ENCODE results near the gene BRIX1.

BRIX1 gene, protein sequence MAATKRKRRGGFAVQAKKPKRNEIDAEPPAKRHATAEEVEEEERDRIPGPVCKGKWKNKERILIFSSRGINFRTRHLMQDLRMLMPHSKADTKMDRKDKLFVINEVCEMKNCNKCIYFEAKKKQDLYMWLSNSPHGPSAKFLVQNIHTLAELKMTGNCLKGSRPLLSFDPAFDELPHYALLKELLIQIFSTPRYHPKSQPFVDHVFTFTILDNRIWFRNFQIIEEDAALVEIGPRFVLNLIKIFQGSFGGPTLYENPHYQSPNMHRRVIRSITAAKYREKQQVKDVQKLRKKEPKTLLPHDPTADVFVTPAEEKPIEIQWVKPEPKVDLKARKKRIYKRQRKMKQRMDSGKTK

DNA sequence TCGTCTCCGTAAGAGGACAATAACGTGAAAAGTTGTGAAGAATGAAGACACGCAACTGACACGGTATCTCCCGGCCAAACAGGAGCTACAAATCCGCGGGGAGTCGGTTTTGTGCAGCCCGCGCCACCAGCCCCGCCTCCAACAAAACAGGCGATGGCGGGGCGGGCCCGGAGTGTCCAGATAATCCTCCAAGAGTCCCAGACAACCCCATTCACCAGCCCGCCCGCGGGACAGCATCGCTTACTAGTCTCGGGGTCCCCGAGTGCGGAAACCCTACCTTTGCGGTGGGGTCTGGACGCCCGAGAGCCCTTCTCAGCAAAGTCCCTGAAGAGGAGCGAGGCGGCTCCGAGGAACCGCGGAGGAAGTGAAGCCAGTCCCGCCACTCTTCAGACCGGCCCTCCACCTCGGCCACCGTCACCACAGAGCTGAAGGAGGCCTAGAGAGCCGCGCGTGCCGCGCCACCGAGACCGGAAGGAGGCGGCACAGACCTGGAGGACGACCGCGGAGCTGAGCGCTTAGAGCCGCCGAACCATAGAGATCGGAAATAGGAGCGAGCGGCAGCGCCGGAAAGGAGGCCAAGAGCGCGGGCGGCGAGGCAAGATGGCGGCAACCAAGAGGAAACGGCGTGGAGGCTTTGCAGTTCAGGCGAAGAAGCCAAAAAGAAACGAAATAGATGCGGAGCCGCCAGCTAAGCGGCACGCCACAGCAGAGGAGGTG, at the start of gene BRIX1, which contains the start of gene RAD1:
Gene BRIX1, plus strand, starts transcription at position 573 of the 717 bp plus-strand sequence. Its CDS starts 28 bp downstream, at position 601.
Gene RAD1, minus strand, starts transcription at position 366 of the 717 bp plus-strand sequence. CDS start 612 bp downstream, outside the sequence.
- H3K4me1 ChIP-seq (ENCODE audit: insufficient read depth, low read length) = peaks cover 7% of the 10 kb centered on the region; the same call in 1 of the 2 replicates
- H3K36me3 ChIP-seq (ENCODE audit: insufficient read depth, low read length) = peaks cover 18% of the 10 kb centered on the region
- H3K9ac ChIP-seq (ENCODE audit: low read depth, low read length) = peak within 1 kb of the TSS; percentile 98
- H3K9me3 ChIP-seq (ENCODE audit: control insufficient read depth, insufficient read depth, low read length) = no peaks in the 10 kb centered on the region

DNA sequence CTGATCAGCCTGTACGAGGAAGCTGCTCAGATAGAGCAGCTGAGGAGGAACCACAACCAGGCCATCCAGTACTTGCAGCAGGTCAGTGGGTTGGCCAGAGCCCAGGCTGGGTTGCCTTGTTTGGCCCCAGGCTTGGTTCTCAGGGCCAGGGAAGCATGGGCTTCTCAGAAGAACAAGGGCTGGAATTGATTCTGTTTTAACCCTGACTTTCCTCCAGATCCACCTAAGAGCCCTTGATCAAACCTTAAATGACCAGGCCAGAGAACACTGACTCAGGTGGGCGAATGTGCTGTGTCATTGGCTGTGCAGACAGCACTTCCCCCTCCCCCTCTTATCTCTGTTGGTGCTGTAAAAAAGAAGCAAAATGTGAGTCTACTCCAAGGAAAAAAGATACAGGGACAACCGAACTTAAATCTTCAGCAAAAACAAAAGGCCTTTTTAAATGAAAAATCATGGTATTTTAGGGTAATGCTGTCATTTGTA, 48.5 kb upstream of the BRIX1 start:
- Histone ChIP-seq H3K4me1 (ENCODE audit: insufficient read depth, low read length) (peaks cover 23% of the 10 kb centered on the region), H3K9ac (ENCODE audit: low read depth, low read length) (no peak overlapping the region), H3K36me3 (ENCODE audit: insufficient read depth, low read length) (no peaks in the 10 kb centered on the region), H3K9me3 (ENCODE audit: control insufficient read depth, insufficient read depth, low read length) (0 out of 2 replicates have a peak, but pooled peaks cover 3% of the 10 kb centered on the region)

DNA sequence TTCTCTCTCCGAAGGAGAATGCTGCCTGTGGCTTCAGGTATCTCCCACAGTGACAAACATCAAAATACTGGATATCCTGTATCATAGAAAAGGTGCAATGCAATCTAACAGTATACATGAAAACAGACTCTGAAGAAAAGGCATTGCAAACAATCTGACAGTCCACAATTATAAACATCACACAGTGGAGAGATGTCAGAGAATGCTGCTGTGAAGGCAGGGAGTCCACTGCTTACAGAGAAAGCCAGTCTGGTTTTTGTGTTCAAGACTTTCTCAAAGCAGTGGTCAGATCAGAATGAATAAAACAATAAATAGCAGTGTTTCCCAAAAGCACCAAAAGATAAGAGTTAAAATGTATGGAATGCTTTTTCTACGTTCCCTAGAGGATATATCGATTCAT, 47.9 kb upstream of the BRIX1 start:
- no peak overlapping the region for H3K9ac ChIP-seq (ENCODE audit: low read depth, low read length)
- 0 out of 2 replicates have a peak, but pooled peaks cover 3% of the 10 kb centered on the region for H3K9me3 ChIP-seq (ENCODE audit: control insufficient read depth, insufficient read depth, low read length)
- no peaks in the 10 kb centered on the region for H3K36me3 ChIP-seq (ENCODE audit: insufficient read depth, low read length)
- H3K4me1 ChIP-seq (ENCODE audit: insufficient read depth, low read length) = peaks cover 23% of the 10 kb centered on the region

DNA sequence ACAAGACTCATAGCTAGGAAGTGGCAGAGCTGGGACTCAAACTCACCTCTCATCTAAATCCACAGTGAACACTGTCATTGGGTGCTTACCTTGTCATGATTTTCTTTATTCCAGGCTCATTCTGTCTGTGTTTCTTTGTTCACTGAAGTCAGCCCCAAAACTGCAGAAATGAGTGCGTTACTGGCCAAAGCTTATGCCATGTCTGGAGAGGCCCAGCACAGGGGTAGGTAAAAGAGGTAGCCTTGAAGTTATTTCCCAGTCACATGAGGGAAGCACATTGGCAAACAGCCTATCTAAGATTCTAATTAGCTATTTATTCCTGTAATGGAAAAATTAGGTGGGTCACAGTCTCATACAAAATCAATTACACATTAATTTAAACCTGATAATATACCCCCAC, 46.7 kb upstream of the BRIX1 start:
- Histone ChIP-seq H3K9ac (ENCODE audit: low read depth, low read length) (no peak overlapping the region), H3K9me3 (ENCODE audit: control insufficient read depth, insufficient read depth, low read length) (0 out of 2 replicates have a peak, but pooled peaks cover 3% of the 10 kb centered on the region), H3K36me3 (ENCODE audit: insufficient read depth, low read length) (no peaks in the 10 kb centered on the region), H3K4me1 (ENCODE audit: insufficient read depth, low read length) (peaks cover 13% of the 10 kb centered on the region)

DNA sequence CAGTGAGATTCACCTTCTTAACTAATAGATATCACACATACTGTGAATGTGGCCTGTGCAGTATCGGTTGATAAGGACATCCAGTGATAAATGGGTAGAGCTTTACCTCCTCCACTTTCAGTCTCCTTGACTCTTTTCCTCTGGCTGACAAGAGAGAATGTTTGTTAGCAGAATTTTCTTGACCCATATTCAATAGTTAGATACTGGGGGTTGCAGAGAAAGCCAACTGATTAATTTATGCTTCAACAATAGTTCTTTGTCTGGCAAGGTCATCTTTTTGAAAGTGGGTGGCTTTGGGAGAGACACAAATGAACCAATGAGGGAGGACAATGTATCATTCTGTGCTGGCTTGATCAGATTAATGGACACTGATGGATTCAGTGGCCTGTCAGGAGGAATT, 46.3 kb upstream of the BRIX1 start:
- H3K4me1 ChIP-seq (ENCODE audit: insufficient read depth, low read length) = peaks cover 12% of the 10 kb centered on the region
- H3K9ac ChIP-seq (ENCODE audit: low read depth, low read length) = no peak overlapping the region

DNA sequence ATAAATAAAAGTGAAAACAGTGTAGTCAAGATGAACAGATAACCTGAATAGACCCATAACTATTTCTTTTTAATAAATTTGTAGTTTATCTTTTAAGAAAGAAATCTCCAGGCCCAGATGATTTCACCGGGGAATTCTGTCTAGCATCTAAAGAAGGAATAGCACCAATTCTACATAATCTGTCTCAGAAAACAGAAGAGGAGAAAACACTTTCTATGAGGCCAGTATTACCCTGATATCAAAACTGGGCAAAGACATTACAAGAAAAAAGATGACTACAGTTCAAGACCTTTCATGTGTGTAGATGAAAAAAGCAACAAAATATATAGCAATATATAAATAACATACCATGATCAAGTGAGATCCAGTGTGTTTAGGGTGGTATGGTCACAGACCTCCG, 45.1 kb upstream of the BRIX1 start:
- H3K36me3 ChIP-seq (ENCODE audit: insufficient read depth, low read length) = no peaks in the 10 kb centered on the region
- no peak overlapping the region for H3K9ac ChIP-seq (ENCODE audit: low read depth, low read length)
- peaks cover 12% of the 10 kb centered on the region for H3K4me1 ChIP-seq (ENCODE audit: insufficient read depth, low read length)
- 0 out of 2 replicates have a peak, but pooled peaks cover 3% of the 10 kb centered on the region for H3K9me3 ChIP-seq (ENCODE audit: control insufficient read depth, insufficient read depth, low read length)

More for the DNA sequence above, 46.3 kb upstream of the BRIX1 start:
- 0 out of 2 replicates have a peak, but pooled peaks cover 3% of the 10 kb centered on the region for H3K9me3 ChIP-seq (ENCODE audit: control insufficient read depth, insufficient read depth, low read length)
- H3K36me3 ChIP-seq (ENCODE audit: insufficient read depth, low read length) = no peaks in the 10 kb centered on the region

DNA sequence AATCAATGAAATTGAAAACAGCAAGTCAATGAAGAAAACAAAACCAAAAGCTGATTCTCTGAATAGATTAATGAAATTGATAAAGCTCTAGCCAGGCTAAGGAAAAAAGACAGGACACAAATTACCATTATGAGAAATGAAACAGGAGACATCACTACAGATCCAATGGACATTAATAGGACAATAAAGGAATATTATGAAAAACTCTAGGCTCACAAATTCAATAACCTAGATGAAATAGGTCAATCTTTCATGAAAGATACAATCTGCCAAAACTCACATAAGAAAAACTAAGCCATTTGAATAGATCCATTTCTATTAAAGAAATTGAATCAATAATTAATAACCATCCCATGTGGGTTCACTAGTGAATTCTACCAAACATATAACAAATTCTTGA, 39.2 kb upstream of the BRIX1 start:
- Histone ChIP-seq H3K4me1 (ENCODE audit: insufficient read depth, low read length) (no peaks in the 10 kb centered on the region), H3K9me3 (ENCODE audit: control insufficient read depth, insufficient read depth, low read length) (no peaks in the 10 kb centered on the region; the same call in 1 of the 2 replicates), H3K36me3 (ENCODE audit: insufficient read depth, low read length) (no peaks in the 10 kb centered on the region), H3K9ac (ENCODE audit: low read depth, low read length) (no peak overlapping the region)

DNA sequence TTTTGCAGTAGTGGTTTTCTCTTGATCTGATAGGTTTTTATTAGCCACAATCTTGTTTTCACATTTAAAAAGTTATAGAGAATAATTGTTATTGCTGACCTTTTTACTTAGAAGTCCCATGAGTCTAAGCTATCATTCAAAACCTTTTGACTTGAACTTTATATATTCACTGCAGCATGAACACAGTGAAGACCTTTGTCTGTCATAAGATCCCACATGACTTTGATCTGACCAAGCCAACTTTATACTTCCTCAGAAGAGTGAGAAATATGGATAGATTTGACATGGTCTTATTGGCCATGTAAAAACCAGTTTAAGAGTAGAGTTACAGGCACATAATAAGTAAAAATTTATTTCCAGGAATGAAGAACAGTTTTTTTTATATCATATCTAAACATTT, 34.3 kb upstream of the BRIX1 start:
- no peaks in the 10 kb centered on the region for H3K36me3 ChIP-seq (ENCODE audit: insufficient read depth, low read length)
- H3K9me3 ChIP-seq (ENCODE audit: control insufficient read depth, insufficient read depth, low read length) = no peaks in the 10 kb centered on the region; the same call in 1 of the 2 replicates
- no peaks in the 10 kb centered on the region for H3K4me1 ChIP-seq (ENCODE audit: insufficient read depth, low read length)
- no peak overlapping the region for H3K9ac ChIP-seq (ENCODE audit: low read depth, low read length)

DNA sequence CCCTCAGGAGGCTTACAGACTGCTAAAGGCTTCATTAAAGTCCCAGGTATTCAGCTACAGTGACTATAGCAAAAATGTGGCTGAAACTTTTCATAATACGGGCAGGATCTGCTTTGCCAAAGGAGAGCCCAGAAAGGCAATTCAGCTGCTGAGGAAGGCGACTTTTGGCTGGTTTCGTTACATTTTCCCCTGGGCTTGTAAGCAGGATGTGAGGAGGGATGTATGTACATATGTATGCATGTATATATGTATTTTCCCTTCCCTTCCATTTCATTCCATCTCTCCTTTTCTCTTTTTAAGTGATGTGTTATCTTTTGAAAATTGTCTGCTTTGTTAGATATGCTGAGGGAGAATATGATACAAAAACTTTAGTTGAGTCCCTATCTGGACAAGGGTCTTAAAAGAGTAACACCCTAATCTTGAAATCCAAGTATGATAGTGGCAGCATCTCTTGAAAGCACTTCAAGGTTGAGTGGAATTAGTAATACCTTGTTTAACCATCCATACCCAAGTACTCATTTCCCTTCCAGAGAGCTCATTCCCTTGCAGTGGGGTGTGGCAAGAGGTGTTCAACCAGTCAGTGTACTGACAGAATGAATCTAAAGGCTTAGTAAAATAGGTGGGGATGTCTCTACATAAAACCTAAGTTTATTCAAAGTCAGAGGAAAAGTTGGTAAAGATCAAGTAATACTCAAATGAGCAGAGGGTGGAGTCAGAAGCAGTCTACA, 29.0 kb upstream of the BRIX1 start:
- H3K9me3 ChIP-seq (ENCODE audit: control insufficient read depth, insufficient read depth, low read length) = no peaks in the 10 kb centered on the region
- no peaks in the 10 kb centered on the region for H3K36me3 ChIP-seq (ENCODE audit: insufficient read depth, low read length)
- H3K9ac ChIP-seq (ENCODE audit: low read depth, low read length) = no peak overlapping the region

DNA sequence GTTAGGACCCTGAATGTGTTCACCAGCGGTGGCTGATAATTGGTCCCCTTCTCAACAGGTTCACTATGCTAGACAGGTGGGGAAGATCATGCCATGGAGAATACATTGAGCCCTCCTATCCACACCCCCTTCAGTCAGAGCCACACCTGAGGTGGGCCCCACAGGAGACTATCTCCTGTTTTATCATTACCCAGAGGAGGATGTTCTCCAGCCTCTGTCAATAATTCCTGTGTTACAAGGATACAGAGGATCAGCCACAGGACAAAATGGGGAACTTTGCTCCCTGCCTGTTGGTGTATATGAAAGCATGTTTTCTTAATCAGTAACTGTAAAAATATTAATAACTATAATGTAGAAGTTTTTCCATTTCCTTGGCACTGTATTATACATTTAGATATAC, 26.1 kb upstream of the BRIX1 start:
- H3K36me3 ChIP-seq (ENCODE audit: insufficient read depth, low read length) = no peaks in the 10 kb centered on the region
- H3K9ac ChIP-seq (ENCODE audit: low read depth, low read length) = no peak overlapping the region
- H3K9me3 ChIP-seq (ENCODE audit: control insufficient read depth, insufficient read depth, low read length) = no peaks in the 10 kb centered on the region
- no peaks in the 10 kb centered on the region for H3K4me1 ChIP-seq (ENCODE audit: insufficient read depth, low read length)

More for the DNA sequence above, 29.0 kb upstream of the BRIX1 start:
- no peaks in the 10 kb centered on the region for H3K4me1 ChIP-seq (ENCODE audit: insufficient read depth, low read length)

DNA sequence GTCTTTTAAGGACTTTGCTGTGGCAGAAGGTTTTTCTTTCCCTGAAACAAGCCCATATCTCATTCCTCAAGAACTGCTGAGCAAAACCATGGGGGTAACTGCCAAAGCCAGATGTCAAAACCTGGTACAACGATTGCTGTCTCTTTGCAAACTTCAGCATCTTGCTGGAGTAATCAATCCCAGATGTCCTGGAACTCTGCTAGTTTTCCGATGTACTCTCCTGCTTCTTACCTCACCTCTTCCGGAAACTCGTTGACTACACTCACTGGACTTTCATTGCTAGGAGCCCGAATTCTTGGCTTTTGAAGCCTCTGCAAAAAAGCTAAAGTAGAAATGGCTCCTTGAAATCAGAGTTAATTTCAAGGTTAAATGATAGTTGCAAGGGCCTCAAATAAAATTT, 23.5 kb upstream of the BRIX1 start:
- Histone ChIP-seq H3K36me3 (ENCODE audit: insufficient read depth, low read length) (peaks cover 8% of the 10 kb centered on the region; the same call in 1 of the 2 replicates), H3K4me1 (ENCODE audit: insufficient read depth, low read length) (no peaks in the 10 kb centered on the region), H3K9me3 (ENCODE audit: control insufficient read depth, insufficient read depth, low read length) (no peaks in the 10 kb centered on the region), H3K9ac (ENCODE audit: low read depth, low read length) (no peak overlapping the region)

DNA sequence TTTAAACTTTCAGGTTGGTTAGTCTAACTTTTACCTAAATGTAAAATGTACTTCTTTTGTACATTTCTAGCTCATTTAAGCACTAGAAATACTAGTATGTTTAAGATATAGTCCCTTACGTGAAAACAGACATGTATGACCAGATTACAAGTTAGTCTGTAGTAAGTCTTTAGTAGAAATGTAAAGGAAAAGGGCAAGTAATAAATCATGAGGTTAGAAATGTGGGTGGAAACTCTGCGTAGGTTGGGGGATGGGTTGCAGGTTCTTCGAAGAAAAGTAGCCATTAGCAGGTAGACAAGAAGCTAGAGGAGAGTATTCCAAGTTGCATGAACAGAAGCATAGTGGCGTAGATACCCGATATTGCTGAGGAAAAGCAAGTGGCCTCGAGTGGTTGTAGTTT, 23.1 kb upstream of the BRIX1 start:
- H3K9me3 ChIP-seq (ENCODE audit: control insufficient read depth, insufficient read depth, low read length) = no peaks in the 10 kb centered on the region
- H3K36me3 ChIP-seq (ENCODE audit: insufficient read depth, low read length) = peaks cover 8% of the 10 kb centered on the region; the same call in 1 of the 2 replicates
- no peak overlapping the region for H3K9ac ChIP-seq (ENCODE audit: low read depth, low read length)
- H3K4me1 ChIP-seq (ENCODE audit: insufficient read depth, low read length) = no peaks in the 10 kb centered on the region

DNA sequence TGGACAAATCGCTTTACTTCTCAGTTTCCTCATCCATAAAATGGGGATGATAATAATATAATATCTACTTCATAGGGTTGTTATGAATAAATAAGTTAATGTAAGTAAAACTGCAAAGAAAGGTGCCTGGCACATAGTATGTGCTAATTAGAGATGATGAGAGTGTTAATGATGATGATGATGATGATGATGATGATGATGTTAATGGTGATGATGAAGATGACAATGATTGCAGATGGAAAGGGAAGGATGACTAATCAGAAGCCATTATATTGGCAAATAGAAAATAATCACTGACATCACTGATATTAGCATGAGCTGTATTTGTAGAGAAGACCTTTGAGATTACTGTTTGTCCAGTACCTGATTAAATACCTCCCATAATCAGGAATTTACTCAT, 20.8 kb upstream of the BRIX1 start:
- H3K9ac ChIP-seq (ENCODE audit: low read depth, low read length) = no peak overlapping the region
- H3K4me1 ChIP-seq (ENCODE audit: insufficient read depth, low read length) = peaks cover 8% of the 10 kb centered on the region; the same call in 1 of the 2 replicates
- no peaks in the 10 kb centered on the region for H3K9me3 ChIP-seq (ENCODE audit: control insufficient read depth, insufficient read depth, low read length)
- peaks cover 8% of the 10 kb centered on the region; the same call in 1 of the 2 replicates for H3K36me3 ChIP-seq (ENCODE audit: insufficient read depth, low read length)
